Measurements from ENCODE around the gene STAB2.

- TF ChIP-seq POLR2A (IDR thresholded peaks at IDR 0.05) = no peak
- TF ChIP-seq CTCF (IDR thresholded peaks at IDR 0.05) = no peak
Measured at GRCh38 chr12:103642240-103642864, 55.3 kb downstream of the STAB2 start.
